OCI-LY7 (cell line): ENCODE results near the gene PRKCA. TPM values are rescaled to one million over a fixed set of nuclear protein-coding genes. Genes with fewer than 3 reads are reported as not detected.

Experiments
- BruUV-seq: library from RNA; stranded (reverse); fragments of 400-500 nt; replicated peaks from 2 replicates; lab custom pipeline; 2021; lab: Mats Ljungman, UMichigan
- CTCF ChIA-PET: fragments of 300-600 bp; sonication (Branson Sonifier 250); formaldehyde crosslinking; loops from one replicate; lab custom pipeline; 2022; ENCODE audit warnings: antibody characterized with exemption; ENCODE audit not compliant: unreplicated experiment; lab: Charles Lee
- POLR2A ChIA-PET: fragments of 300-600 bp; sonication (Branson Sonifier 250); formaldehyde crosslinking; loops from one replicate; lab custom pipeline; 2022; ENCODE audit warnings: antibody characterized with exemption; lab: Charles Lee
- DNase-seq: peaks from one replicate; pipeline ENCODE4 v3.0.0-alpha.2; 2015; ENCODE audit warnings: low spot score
- H2AFZ ChIP-seq: fragments of 200-600 bp; sonication (generic), shearing (Covaris generic); 2 replicates; pipeline ENCODE4 v1.6.1; 2014; ENCODE audit warnings: mild to moderate bottlenecking, antibody characterized with exemption, low read length, moderate library complexity
- H3K27ac ChIP-seq: fragments of 200-600 bp; sonication (generic); 2 replicates; pipeline ENCODE4 v1.5.1; 2014; ENCODE audit warnings: mixed run types, low read depth, mild to moderate bottlenecking, moderate library complexity, low read length, inconsistent platforms; ENCODE audit not compliant: poor library complexity, severe bottlenecking
- H3K36me3 ChIP-seq: fragments of 200-600 bp; sonication (generic); 2 replicates; pipeline ENCODE4 v1.6.1; 2014; ENCODE audit warnings: mild to moderate bottlenecking, antibody characterized with exemption, low read length, moderate library complexity, mixed read lengths; ENCODE audit not compliant: insufficient read depth
- H3K4me1 ChIP-seq: fragments of 200-600 bp; sonication (generic); 2 replicates; pipeline ENCODE4 v1.5.1; 2014; ENCODE audit warnings: mild to moderate bottlenecking, low read length; ENCODE audit not compliant: insufficient read depth, poor library complexity, severe bottlenecking
- H3K4me2 ChIP-seq: fragments of 200-600 bp; sonication (generic); 2 replicates; pipeline ENCODE4 v1.6.1; 2014; ENCODE audit warnings: mild to moderate bottlenecking, low read length
- H3K4me3 ChIP-seq: fragments of 200-600 bp; sonication (generic); 2 replicates; pipeline ENCODE4 v1.5.1; 2014; ENCODE audit warnings: mild to moderate bottlenecking, low read depth, low read length; ENCODE audit not compliant: poor library complexity, severe bottlenecking
- H3K79me2 ChIP-seq: fragments of 200-600 bp; sonication (generic); 2 replicates; pipeline ENCODE4 v1.6.1; 2016; ENCODE audit warnings: low read depth, mild to moderate bottlenecking, low read length, moderate library complexity, mixed read lengths; ENCODE audit not compliant: insufficient read depth
- H3K9me2 ChIP-seq: fragments of 200-600 bp; sonication (generic); 2 replicates; pipeline ENCODE4 v1.6.1; 2016; ENCODE audit warnings: mild to moderate bottlenecking, low read length, mixed read lengths; ENCODE audit not compliant: insufficient read depth
- H3K9me3 ChIP-seq: fragments of 200-600 bp; sonication (generic); 2 replicates; pipeline ENCODE4 v1.6.1; 2014; ENCODE audit warnings: mild to moderate bottlenecking, mixed run types, low read length, mixed read lengths
- H4K20me1 ChIP-seq: fragments of 200-600 bp; sonication (generic); 2 replicates; pipeline ENCODE4 v1.6.1; 2014; ENCODE audit warnings: mild to moderate bottlenecking, antibody characterized with exemption, low read length, moderate library complexity, mixed read lengths; ENCODE audit not compliant: insufficient read depth
- CTCF ChIP-seq: fragments of 200-600 bp; sonication (generic); conservative IDR thresholded peaks from 2 replicates; pipeline ENCODE4 v1.5.1; 2014; ENCODE audit warnings: mild to moderate bottlenecking, antibody characterized with exemption, low read length, moderate library complexity, mixed read lengths
- EZH2phosphoT487 ChIP-seq: fragments of 200-600 bp; sonication (generic); IDR thresholded peaks from 2 replicates; pipeline ENCODE4 v1.6.1; 2018; ENCODE audit warnings: low read depth, borderline replicate concordance, mild to moderate bottlenecking, mixed run types, antibody characterized with exemption, low read length, moderate library complexity, mixed read lengths
- intact Hi-C: fragments of 100-400 bp; cut with micrococcal nuclease; formaldehyde crosslinking; loops from one replicate; pipeline ENCODE4 v1.10.0; 2022; ENCODE audit not compliant: unreplicated experiment
- total RNA-seq, 2 experiments: library from RNA; depleted of rRNA in 1 of 2; stranded (reverse); fragments of >200 nt in 1 of 2; shearing (Covaris generic) in 1 of 2; gene quantifications; 2 replicates each; pipeline ENCODE4 v1.2.3, GENCODE V29; 2014 to 2022

PRKCA gene
- total RNA-seq, 2 experiments from 2014 or later, result 6.6 to 32.1 TPM

- no peak for DNase-seq
- TF ChIP-seq CTCF (no peak), EZH2phosphoT487 (no peak)
- BruUV-seq, result no TSS peak
Observed at GRCh38 chr17:66465701-66466100, 163.3 kb downstream of the PRKCA start.

GRCh38 chr17:66466106-66466820 lies 163.8 kb downstream of the PRKCA start:
- DNase-seq, result no peak
- intact Hi-C loops, result no loop called here
- Histone ChIP-seq H3K36me3 (no peaks in the 10 kb centered on the region), H3K27ac (no peak overlapping the region), H3K79me2 (no peaks in the 10 kb centered on the region), H3K9me2 (no peaks in the 10 kb centered on the region), H2AFZ (no peak overlapping the region), H3K4me1 (peaks cover 22% of the 10 kb centered on the region), H3K9me3 (no peaks in the 10 kb centered on the region), H4K20me1 (no peaks in the 10 kb centered on the region), H3K4me3 (no peak overlapping the region), H3K4me2 (no peak overlapping the region)
- TF ChIP-seq EZH2phosphoT487 (no peak), CTCF (no peak)
- CTCF ChIA-PET, result no interaction called here
- POLR2A ChIA-PET, result interaction anchor here (0.6 to 1.1 kb wide), 2 partner anchors 18 to 69 kb away, joined by 3 to 4 read pairs; no protein-coding TSS in a partner anchor
- no TSS peak for BruUV-seq

More at GRCh38 chr17:66465701-66466100, 163.3 kb downstream of the PRKCA start:
- no peaks in the 10 kb centered on the region for H3K36me3 ChIP-seq
- no peaks in the 10 kb centered on the region for H3K9me3 ChIP-seq
- no peak overlapping the region for H2AFZ ChIP-seq
- no peaks in the 10 kb centered on the region for H3K79me2 ChIP-seq
- ChIA-PET CTCF (no interaction called here), POLR2A (no interaction called here)
- H3K4me2 ChIP-seq, result no peak overlapping the region
- no peak overlapping the region for H3K27ac ChIP-seq
- no peak overlapping the region for H3K4me3 ChIP-seq
- H3K4me1 ChIP-seq, result peaks cover 20% of the 10 kb centered on the region
- intact Hi-C loops, result no loop called here
- H4K20me1 ChIP-seq, result no peaks in the 10 kb centered on the region
- H3K9me2 ChIP-seq, result no peaks in the 10 kb centered on the region

DNA sequence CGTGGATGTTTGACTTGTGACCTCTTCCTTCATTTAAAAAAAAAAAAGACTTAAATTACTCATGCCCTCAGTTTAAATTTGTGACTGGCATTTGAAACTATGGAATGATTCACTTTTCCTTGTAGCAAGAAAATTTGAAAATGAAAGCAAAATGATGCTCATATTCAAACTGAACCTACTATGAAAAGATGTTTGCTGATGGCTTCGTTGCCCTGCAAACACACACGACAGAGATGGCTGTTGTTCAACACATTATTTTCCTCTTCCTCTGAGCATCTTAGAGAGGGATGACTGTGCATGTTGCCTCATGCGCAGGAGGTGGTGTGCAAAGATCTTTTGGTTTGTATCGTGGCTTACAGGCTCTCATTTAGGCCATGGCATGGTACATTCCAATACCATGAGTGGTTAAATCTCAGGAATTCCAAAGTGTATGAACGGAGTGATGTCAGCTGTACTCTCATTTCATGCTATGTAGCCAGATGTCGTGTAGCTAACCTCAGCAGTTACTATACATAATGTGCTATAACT lies 164.5 kb downstream of the PRKCA start:
- H4K20me1 ChIP-seq, result no peaks in the 10 kb centered on the region
- H3K27ac ChIP-seq, result no peak overlapping the region
- H3K79me2 ChIP-seq, result no peaks in the 10 kb centered on the region
- peaks cover 22% of the 10 kb centered on the region for H3K4me1 ChIP-seq
- CTCF ChIA-PET, result interaction anchor here (0.6 kb wide), 1 partner anchor 16 kb away, joined by 3 read pairs; no protein-coding TSS in a partner anchor
- intact Hi-C loops, result no loop called here
- POLR2A ChIA-PET, result interaction anchor here (0.6 to 1.1 kb wide), 2 partner anchors 17 to 72 kb away, joined by 3 read pairs; no protein-coding TSS in a partner anchor
- no peaks in the 10 kb centered on the region for H3K36me3 ChIP-seq
- DNase-seq, result no peak
- H3K9me3 ChIP-seq, result no peaks in the 10 kb centered on the region
- TF ChIP-seq CTCF, result no peak
- TF ChIP-seq EZH2phosphoT487, result no peak
- H3K4me3 ChIP-seq, result no peak overlapping the region
- H3K9me2 ChIP-seq, result no peaks in the 10 kb centered on the region
- no peak overlapping the region for H3K4me2 ChIP-seq
- no peak overlapping the region for H2AFZ ChIP-seq
- BruUV-seq, result no TSS peak
